BE2C (cell line): ENCODE results near the gene CZIB.

ENCODE experiments used
- DNase-seq: peaks from one replicate; pipeline ENCODE4 v3.0.0-alpha.2; 2020
- H3K27me3 ChIP-seq: fragments of 250-450 bp; sonication (Bioruptor Pico); 2 replicates; pipeline ENCODE4 v1.5.1; 2020; ENCODE audit warnings: mild to moderate bottlenecking
- H3K36me3 ChIP-seq: fragments of 250-450 bp; sonication (Bioruptor Pico); 2 replicates; pipeline ENCODE4 v1.5.1; 2020; ENCODE audit warnings: mild to moderate bottlenecking
- H3K4me1 ChIP-seq: fragments of 250-450 bp; sonication (Bioruptor Pico); 2 replicates; pipeline ENCODE4 v1.5.1; 2020
- H3K4me3 ChIP-seq: 2 replicates; pipeline ENCODE4 v1.5.1; 2011; ENCODE audit warnings: low read depth, low read length
- H3K9me3 ChIP-seq: fragments of 250-450 bp; sonication (Bioruptor Pico); 2 replicates; pipeline ENCODE4 v1.5.1; 2020
- CTCF ChIP-seq: IDR thresholded peaks from 2 replicates; pipeline ENCODE4 v1.5.1; 2012; ENCODE audit warnings: mild to moderate bottlenecking, low read depth, low read length

The CZIB gene

GRCh38 chr1:53246261-53247134 is 26.1 kb upstream of the CZIB start:
- TF ChIP-seq CTCF: no peak
- H3K27me3 ChIP-seq: no peaks in the 10 kb centered on the region
- H3K36me3 ChIP-seq: peaks cover 2% of the 10 kb centered on the region; the same call in 1 of the 2 replicates
- H3K9me3 ChIP-seq: no peaks in the 10 kb centered on the region
- no peak overlapping the region for H3K4me3 ChIP-seq
- DNase-seq: no peak
- no peaks in the 10 kb centered on the region for H3K4me1 ChIP-seq

DNA sequence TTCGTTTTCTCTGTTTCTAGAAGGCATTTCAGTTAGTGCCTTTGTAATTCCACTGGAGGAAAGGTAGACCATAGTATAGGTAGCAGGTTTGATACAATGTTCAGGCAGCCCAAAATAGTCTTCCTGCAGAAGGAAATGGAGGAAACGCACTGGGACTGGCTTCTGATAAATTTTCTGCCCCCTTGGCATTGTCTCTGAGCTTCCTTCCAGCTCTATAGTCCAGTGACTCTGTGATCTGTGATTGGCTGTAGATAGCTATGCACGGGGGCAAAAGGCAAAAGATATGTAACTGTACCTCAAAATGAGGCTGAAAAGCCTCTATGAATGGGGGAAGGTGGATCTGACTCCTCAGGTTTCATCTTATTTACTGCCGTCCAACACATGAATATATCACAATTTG is 23.7 kb upstream of the CZIB start:
- H3K9me3 ChIP-seq: no peaks in the 10 kb centered on the region
- H3K36me3 ChIP-seq: no peaks in the 10 kb centered on the region
- DNase-seq: no peak
- H3K4me1 ChIP-seq: no peaks in the 10 kb centered on the region
- TF ChIP-seq CTCF: no peak
- no peak overlapping the region for H3K4me3 ChIP-seq
- H3K27me3 ChIP-seq: no peaks in the 10 kb centered on the region

- no peak for TF ChIP-seq CTCF
- H3K36me3 ChIP-seq: no peaks in the 10 kb centered on the region
- no peak for DNase-seq
- H3K4me1 ChIP-seq: no peaks in the 10 kb centered on the region
- H3K9me3 ChIP-seq: no peaks in the 10 kb centered on the region
- H3K4me3 ChIP-seq: no peak overlapping the region
- H3K27me3 ChIP-seq: no peaks in the 10 kb centered on the region
These were observed 21.9 kb upstream of the CZIB start for GRCh38 chr1:53242381-53242780.

GRCh38 chr1:53241828-53242227 is 21.4 kb upstream of the CZIB start:
- Histone ChIP-seq H3K9me3 (no peaks in the 10 kb centered on the region), H3K36me3 (no peaks in the 10 kb centered on the region), H3K4me1 (no peaks in the 10 kb centered on the region), H3K27me3 (no peaks in the 10 kb centered on the region), H3K4me3 (no peak overlapping the region)
- TF ChIP-seq CTCF: no peak
- DNase-seq: no peak

- H3K4me1 ChIP-seq: no peaks in the 10 kb centered on the region
- DNase-seq: peak; percentile 88
- H3K4me3 ChIP-seq: peak within 1 kb of the TSS; percentile 97
- H3K9me3 ChIP-seq: no peaks in the 10 kb centered on the region
- no peaks in the 10 kb centered on the region for H3K27me3 ChIP-seq
- H3K36me3 ChIP-seq: peaks cover 5% of the 10 kb centered on the region
- no peak for TF ChIP-seq CTCF
These were observed 18.0 kb upstream of the CZIB start, which contains the start of gene MAGOH for GRCh38 chr1:53238197-53239155. Gene MAGOH, minus strand, starts transcription at chr1:53238518. Its CDS starts 70 bp downstream, at chr1:53238448.
